ENCODE measurements around the gene NCAPD3. TPM values are rescaled to one million over a fixed set of nuclear protein-coding genes. Genes with fewer than 3 reads are reported as not detected.

Gene NCAPD3
- total RNA-seq, 1 experiment from 2014 or later, result 78.2 TPM

GRCh38 chr11:134110252-134110815 lies 113.4 kb downstream of the NCAPD3 start:
- H3K4me1 Mint-ChIP-seq (ENCODE audit: low read depth, unreplicated experiment), result no peaks in the 10 kb centered on the region
- H3K27ac Mint-ChIP-seq (ENCODE audit: unreplicated experiment), result no peak overlapping the region
- CTCF ChIA-PET, result no interaction called here
- H3K4me3 Mint-ChIP-seq (ENCODE audit: low read depth, unreplicated experiment), result no peak overlapping the region
- intact Hi-C loops (cut with micrococcal nuclease; ENCODE audit: unreplicated experiment), result no loop called here
- H3K36me3 Mint-ChIP-seq (ENCODE audit: insufficient read depth, unreplicated experiment), result no peaks in the 10 kb centered on the region
- H3K9me3 Mint-ChIP-seq (ENCODE audit: low read depth, unreplicated experiment), result peaks cover 5% of the 10 kb centered on the region
- TF ChIP-seq, protein P1, sequence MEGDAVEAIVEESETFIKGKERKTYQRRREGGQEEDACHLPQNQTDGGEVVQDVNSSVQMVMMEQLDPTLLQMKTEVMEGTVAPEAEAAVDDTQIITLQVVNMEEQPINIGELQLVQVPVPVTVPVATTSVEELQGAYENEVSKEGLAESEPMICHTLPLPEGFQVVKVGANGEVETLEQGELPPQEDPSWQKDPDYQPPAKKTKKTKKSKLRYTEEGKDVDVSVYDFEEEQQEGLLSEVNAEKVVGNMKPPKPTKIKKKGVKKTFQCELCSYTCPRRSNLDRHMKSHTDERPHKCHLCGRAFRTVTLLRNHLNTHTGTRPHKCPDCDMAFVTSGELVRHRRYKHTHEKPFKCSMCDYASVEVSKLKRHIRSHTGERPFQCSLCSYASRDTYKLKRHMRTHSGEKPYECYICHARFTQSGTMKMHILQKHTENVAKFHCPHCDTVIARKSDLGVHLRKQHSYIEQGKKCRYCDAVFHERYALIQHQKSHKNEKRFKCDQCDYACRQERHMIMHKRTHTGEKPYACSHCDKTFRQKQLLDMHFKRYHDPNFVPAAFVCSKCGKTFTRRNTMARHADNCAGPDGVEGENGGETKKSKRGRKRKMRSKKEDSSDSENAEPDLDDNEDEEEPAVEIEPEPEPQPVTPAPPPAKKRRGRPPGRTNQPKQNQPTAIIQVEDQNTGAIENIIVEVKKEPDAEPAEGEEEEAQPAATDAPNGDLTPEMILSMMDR (IDR thresholded peaks at IDR 0.05; ENCODE audit: unreplicated experiment), result no peak
- no peak for DNase-seq
- H3K27me3 Mint-ChIP-seq (ENCODE audit: unreplicated experiment), result no peaks in the 10 kb centered on the region
- BruUV-seq (replicated peaks), result no TSS peak

Other genes with a start within 250 kb of the NCAPD3 start
- gene JAM3, start 154.9 kb downstream of the NCAPD3 start, total RNA-seq (2022), result 0.22 TPM in 1 of 2 replicates, not detected in the other
- 33.1 and 34.6 TPM in 2 replicates for gene VPS26B, start 704 bp upstream of the NCAPD3 start, total RNA-seq (2022)
- gene THYN1, start 29.4 kb upstream of the NCAPD3 start, total RNA-seq (2022), result 26.0 and 27.2 TPM in 2 replicates
- 21.0 and 21.1 TPM in 2 replicates for gene ACAD8, start 29.6 kb upstream of the NCAPD3 start, total RNA-seq (2022)
- gene GLB1L3, start 52.4 kb upstream of the NCAPD3 start, total RNA-seq (2022), result not detected in 2 replicates
- 15.5 and 19.0 TPM in 2 replicates for gene GLB1L2, start 108.0 kb upstream of the NCAPD3 start, total RNA-seq (2022)
- 0.20 and 0.35 TPM in 2 replicates for gene B3GAT1, start 188.3 kb upstream of the NCAPD3 start, total RNA-seq (2022)

Data from Calu3 (cell line).